Stomach smooth muscle (tissue), 2 donors: ENCODE data around the gene HOXD9.

Source experiments
- H3K27ac ChIP-seq: one replicate; pipeline ENCODE4 v1.7.0; 2013; ENCODE audit warnings: mild to moderate bottlenecking, low read length, inconsistent platforms
- H3K27me3 ChIP-seq, 2 donors: one replicate each; pipeline ENCODE4 v1.7.0; 2013; ENCODE audit warnings: low read length in 2 of 2; ENCODE audit not compliant: insufficient read depth in 2 of 2, control insufficient read depth in 1 of 2
- H3K36me3 ChIP-seq, 2 donors: one replicate each; pipeline ENCODE4 v1.7.0; 2013; ENCODE audit warnings: low read length in 2 of 2; ENCODE audit not compliant: control insufficient read depth in 2 of 2, insufficient read depth in 2 of 2
- H3K4me1 ChIP-seq: one replicate; pipeline ENCODE4 v1.7.0; 2013; ENCODE audit warnings: low read length; ENCODE audit not compliant: control insufficient read depth, insufficient read depth
- H3K4me3 ChIP-seq, 2 donors: one replicate each; pipeline ENCODE4 v1.7.0; 2013; ENCODE audit warnings: low read length in 2 of 2
- H3K9ac ChIP-seq, 2 donors: one replicate each; pipeline ENCODE4 v1.7.0; 2013; ENCODE audit warnings: low read length in 2 of 2, mild to moderate bottlenecking in 1 of 2
- H3K9me3 ChIP-seq, 2 donors: one replicate each; pipeline ENCODE4 v1.7.0; 2013; ENCODE audit warnings: low read length in 2 of 2; ENCODE audit not compliant: control insufficient read depth in 2 of 2
- donor health status: healthy.
- donor health status: Pancreatic carcinoma.

HOXD9 gene

GRCh38 chr2:176087330-176088047 is 35.0 kb upstream of the HOXD9 start:
- Histone ChIP-seq H3K4me3 (peak overlapping the region in 1 of 2 donors; percentile 68), H3K9me3 (no peaks in the 10 kb centered on the region), H3K9ac (no peak overlapping the region), H3K4me1 (peaks cover 28% of the 10 kb centered on the region), H3K27me3 (peaks cover 92 to 98% of the 10 kb centered on the region in 2 donors), H3K36me3 (no peaks in the 10 kb centered on the region), H3K27ac (no peak overlapping the region)

- Histone ChIP-seq H3K27me3 (peaks cover 87 to 98% of the 10 kb centered on the region in 2 donors), H3K27ac (no peak overlapping the region), H3K9ac (no peak overlapping the region), H3K4me1 (peaks cover 29% of the 10 kb centered on the region), H3K4me3 (peak overlapping the region in 1 of 2 donors; percentile 68), H3K36me3 (no peaks in the 10 kb centered on the region), H3K9me3 (no peaks in the 10 kb centered on the region)
Observed at GRCh38 chr2:176088048-176088936, 34.2 kb upstream of the HOXD9 start.

GRCh38 chr2:176088937-176089842 is 33.3 kb upstream of the HOXD9 start:
- Histone ChIP-seq H3K4me1 (peaks cover 31% of the 10 kb centered on the region), H3K36me3 (no peaks in the 10 kb centered on the region), H3K9me3 (no peaks in the 10 kb centered on the region), H3K4me3 (no peak overlapping the region), H3K9ac (no peak overlapping the region), H3K27me3 (peaks cover 85 to 98% of the 10 kb centered on the region in 2 donors), H3K27ac (no peak overlapping the region)

GRCh38 chr2:176089843-176090395 is 32.6 kb upstream of the HOXD9 start:
- no peaks in the 10 kb centered on the region for H3K9me3 ChIP-seq
- H3K27me3 ChIP-seq: peaks cover 85 to 99% of the 10 kb centered on the region in 2 donors
- no peaks in the 10 kb centered on the region for H3K36me3 ChIP-seq
- H3K27ac ChIP-seq: no peak overlapping the region
- H3K9ac ChIP-seq: no peak overlapping the region
- peaks cover 28% of the 10 kb centered on the region for H3K4me1 ChIP-seq
- H3K4me3 ChIP-seq: no peak overlapping the region

GRCh38 chr2:176090862-176091261 is 31.7 kb upstream of the HOXD9 start:
- no peaks in the 10 kb centered on the region for H3K36me3 ChIP-seq
- H3K27me3 ChIP-seq: peaks cover 84 to 99% of the 10 kb centered on the region in 2 donors
- no peak overlapping the region for H3K4me3 ChIP-seq
- H3K4me1 ChIP-seq: peaks cover 24% of the 10 kb centered on the region
- no peak overlapping the region for H3K27ac ChIP-seq
- H3K9me3 ChIP-seq: no peaks in the 10 kb centered on the region
- no peak overlapping the region for H3K9ac ChIP-seq

GRCh38 chr2:176091329-176092258 is 30.9 kb upstream of the HOXD9 start:
- no peak overlapping the region for H3K27ac ChIP-seq
- peaks cover 83 to 98% of the 10 kb centered on the region in 2 donors for H3K27me3 ChIP-seq
- no peaks in the 10 kb centered on the region for H3K36me3 ChIP-seq
- no peak overlapping the region for H3K9ac ChIP-seq
- peaks cover 21% of the 10 kb centered on the region for H3K4me1 ChIP-seq
- no peaks in the 10 kb centered on the region for H3K9me3 ChIP-seq
- H3K4me3 ChIP-seq: no peak overlapping the region

GRCh38 chr2:176092270-176093144 is 30.0 kb upstream of the HOXD9 start, which contains the start of gene HOXD13:
TSS of gene HOXD13 (plus strand) at chr2:176092721. CDS start at chr2:176092891, 170 bp downstream.
- no peak within 1 kb of the TSS for H3K27ac ChIP-seq
- H3K4me1 ChIP-seq: peaks cover 29% of the 10 kb centered on the region
- H3K4me3 ChIP-seq: peak within 1 kb of the TSS in 1 of 2 donors; percentile 57
- H3K9me3 ChIP-seq: no peaks in the 10 kb centered on the region
- H3K36me3 ChIP-seq: no peaks in the 10 kb centered on the region
- H3K9ac ChIP-seq: no peak within 1 kb of the TSS
- H3K27me3 ChIP-seq: peaks cover 83 to 99% of the 10 kb centered on the region in 2 donors

- Histone ChIP-seq H3K4me1 (peaks cover 32% of the 10 kb centered on the region), H3K27me3 (peaks cover 81 to 97% of the 10 kb centered on the region in 2 donors), H3K4me3 (peak overlapping the region in 1 of 2 donors; percentile 57), H3K9ac (no peak overlapping the region), H3K9me3 (no peaks in the 10 kb centered on the region), H3K36me3 (no peaks in the 10 kb centered on the region), H3K27ac (no peak overlapping the region)
Observed at GRCh38 chr2:176093145-176093897, 29.2 kb upstream of the HOXD9 start.
